PC-3 (cell line): ENCODE results near the gene FAM168B. TPM values are rescaled to one million over a fixed set of nuclear protein-coding genes. Genes with fewer than 3 reads are reported as not detected.

ENCODE experiments used
- ATAC-seq: fragments of 200-7000 bp; cut with Tn5 transposase; 2 replicates; pipeline ENCODE4 v1.9.1; 2020; ENCODE audit warnings: mild to moderate bottlenecking, moderate library complexity
- BruUV-seq: library from RNA; stranded (reverse); fragments of 400-500 nt; replicated peaks from 2 replicates; lab custom pipeline; 2021; lab: Mats Ljungman, UMichigan
- CTCF ChIA-PET: fragments of 300-600 bp; sonication (Branson Sonifier 250); formaldehyde crosslinking; loops from one replicate; lab custom pipeline; 2022; ENCODE audit warnings: antibody characterized with exemption; lab: Charles Lee
- POLR2A ChIA-PET: fragments of 300-600 bp; sonication (Branson Sonifier 250); formaldehyde crosslinking; loops from one replicate; lab custom pipeline; 2022; ENCODE audit warnings: antibody characterized with exemption; ENCODE audit not compliant: unreplicated experiment; lab: Charles Lee
- DNase-seq: peaks from one replicate; pipeline ENCODE4 v3.0.0-alpha.2; 2015
- H2AFZ ChIP-seq: fragments of 300-600 bp; sonication (generic); 2 replicates; pipeline ENCODE4 v1.6.0; 2016; ENCODE audit warnings: antibody characterized with exemption, low read length
- H3F3A ChIP-seq: fragments of 300-600 bp; sonication (generic); one replicate; pipeline ENCODE4 v1.6.0; 2017; ENCODE audit warnings: antibody characterized with exemption, low read length, control low read depth, mild to moderate bottlenecking; ENCODE audit not compliant: unreplicated experiment
- H3K27ac ChIP-seq: fragments of 300-600 bp; sonication (generic); 2 replicates; pipeline ENCODE4 v1.5.1; 2016; ENCODE audit warnings: mild to moderate bottlenecking, low read length
- H3K27me3 ChIP-seq: fragments of 300-600 bp; sonication (generic); 2 replicates; pipeline ENCODE4 v1.6.1; 2016; ENCODE audit warnings: low read length, mixed read lengths
- H3K36me3 ChIP-seq: fragments of 300-600 bp; sonication (generic); 2 replicates; pipeline ENCODE4 v1.6.1; 2016; ENCODE audit warnings: low read depth, mixed run types, low read length, mixed read lengths
- H3K4me1 ChIP-seq: fragments of 300-600 bp; sonication (generic); 2 replicates; pipeline ENCODE4 v1.5.1; 2016; ENCODE audit warnings: low read length; ENCODE audit not compliant: insufficient read depth
- H3K4me2 ChIP-seq: fragments of 300-600 bp; sonication (generic); 2 replicates; pipeline ENCODE4 v1.6.0; 2016; ENCODE audit warnings: low read length
- H3K4me3 ChIP-seq: fragments of 300-600 bp; sonication (generic); 2 replicates; pipeline ENCODE4 v1.5.1; 2016; ENCODE audit warnings: mild to moderate bottlenecking, low read length, mixed read lengths
- H3K79me2 ChIP-seq: fragments of 300-600 bp; sonication (generic); 2 replicates; pipeline ENCODE4 v1.6.1; 2017; ENCODE audit warnings: low read length, mixed read lengths
- H3K9ac ChIP-seq: fragments of 300-600 bp; sonication (generic); 2 replicates; pipeline ENCODE4 v1.6.0; 2016; ENCODE audit warnings: mild to moderate bottlenecking, low read length
- H3K9me2 ChIP-seq: fragments of 300-600 bp; sonication (generic); replicated peaks from 2 replicates; pipeline ENCODE4 v1.6.1; 2016; ENCODE audit warnings: mixed run types, low read length, mixed read lengths
- H3K9me3 ChIP-seq: fragments of 300-600 bp; sonication (generic); 2 replicates; pipeline ENCODE4 v1.6.1; 2016; ENCODE audit warnings: low read length, mixed read lengths
- H4K20me1 ChIP-seq: fragments of 300-600 bp; sonication (generic); 2 replicates; pipeline ENCODE4 v1.6.1; 2016; ENCODE audit warnings: low read length, mixed read lengths
- EZH2 ChIP-seq: fragments of 300-600 bp; sonication (generic); IDR thresholded peaks from one replicate; pipeline ENCODE4 v1.6.1; 2017; ENCODE audit warnings: antibody characterized with exemption, mild to moderate bottlenecking, low read length; ENCODE audit not compliant: unreplicated experiment
- EZH2phosphoT487 ChIP-seq: fragments of 300-600 bp; sonication (generic); IDR thresholded peaks from 2 replicates; pipeline ENCODE4 v1.6.1; 2018; ENCODE audit warnings: mild to moderate bottlenecking, antibody characterized with exemption, low read length, borderline replicate concordance
- intact Hi-C: fragments of 100-400 bp; cut with micrococcal nuclease; formaldehyde crosslinking; loops from 2 replicates; pipeline ENCODE4 v1.9.0; 2023
- total RNA-seq: library from RNA; depleted of rRNA; stranded (reverse); fragments of >200 nt; gene quantifications from 2 replicates; pipeline ENCODE4 v1.2.3, GENCODE V29; 2014
- TF ChIP-seq, protein P1 (sequence below): fragments of 300-600 bp; sonication (generic); conservative IDR thresholded peaks from 2 replicates; pipeline ENCODE4 v1.5.1; 2017; ENCODE audit warnings: antibody characterized with exemption, low read depth, mild to moderate bottlenecking, low read length

FAM168B gene
- total RNA-seq, 1 experiment from 2014 or later, result 91.7 TPM

DNA sequence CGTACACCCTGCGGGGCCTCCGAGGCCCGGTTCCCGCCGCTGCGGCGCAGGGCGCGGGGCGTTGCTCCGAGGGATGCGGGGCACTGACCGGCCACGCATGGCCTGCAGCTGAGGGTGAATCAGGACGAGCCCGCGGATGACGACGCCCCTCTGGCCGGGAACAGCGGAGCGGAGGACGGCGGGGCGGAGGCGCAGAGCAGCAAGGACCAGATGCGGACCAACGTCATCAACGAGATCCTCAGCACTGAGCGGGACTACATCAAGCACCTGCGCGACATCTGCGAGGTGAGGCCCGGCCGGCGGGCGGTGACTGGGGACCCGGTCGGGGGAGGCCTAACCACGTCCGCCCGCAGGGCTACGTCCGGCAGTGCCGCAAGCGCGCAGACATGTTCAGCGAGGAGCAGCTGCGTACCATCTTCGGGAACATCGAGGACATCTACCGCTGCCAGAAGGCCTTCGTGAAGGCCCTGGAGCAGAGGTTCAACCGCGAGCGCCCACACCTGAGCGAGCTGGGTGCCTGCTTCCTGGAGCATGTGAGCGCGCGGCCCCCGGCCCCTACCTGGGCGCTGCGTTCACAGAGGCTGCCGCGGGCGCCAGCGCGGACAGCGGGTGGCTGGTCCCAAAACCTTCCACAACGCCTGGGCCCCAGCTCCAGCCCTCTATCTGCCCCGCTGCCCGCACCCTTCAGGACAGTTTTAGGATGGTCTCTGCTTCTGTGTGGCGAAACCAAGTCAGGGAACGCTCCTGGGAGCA is 53.2 kb downstream of the FAM168B start:
- ChIA-PET POLR2A (no interaction called here), CTCF (no interaction called here)
- Histone ChIP-seq H3K4me1 (no peaks in the 10 kb centered on the region), H3K9ac (no peak overlapping the region), H3F3A (no peaks in the 10 kb centered on the region), H3K4me2 (no peak overlapping the region), H3K36me3 (no peaks in the 10 kb centered on the region), H3K9me3 (no peaks in the 10 kb centered on the region), H3K27ac (no peak overlapping the region), H2AFZ (no peak overlapping the region), H4K20me1 (no peaks in the 10 kb centered on the region), H3K79me2 (no peaks in the 10 kb centered on the region), H3K27me3 (no peaks in the 10 kb centered on the region), H3K9me2 (no peaks in the 10 kb centered on the region), H3K4me3 (no peak overlapping the region)
- intact Hi-C loops, result no loop called here
- TF ChIP-seq EZH2 (no peak), EZH2phosphoT487 (no peak)
- TF ChIP-seq, protein P1, sequence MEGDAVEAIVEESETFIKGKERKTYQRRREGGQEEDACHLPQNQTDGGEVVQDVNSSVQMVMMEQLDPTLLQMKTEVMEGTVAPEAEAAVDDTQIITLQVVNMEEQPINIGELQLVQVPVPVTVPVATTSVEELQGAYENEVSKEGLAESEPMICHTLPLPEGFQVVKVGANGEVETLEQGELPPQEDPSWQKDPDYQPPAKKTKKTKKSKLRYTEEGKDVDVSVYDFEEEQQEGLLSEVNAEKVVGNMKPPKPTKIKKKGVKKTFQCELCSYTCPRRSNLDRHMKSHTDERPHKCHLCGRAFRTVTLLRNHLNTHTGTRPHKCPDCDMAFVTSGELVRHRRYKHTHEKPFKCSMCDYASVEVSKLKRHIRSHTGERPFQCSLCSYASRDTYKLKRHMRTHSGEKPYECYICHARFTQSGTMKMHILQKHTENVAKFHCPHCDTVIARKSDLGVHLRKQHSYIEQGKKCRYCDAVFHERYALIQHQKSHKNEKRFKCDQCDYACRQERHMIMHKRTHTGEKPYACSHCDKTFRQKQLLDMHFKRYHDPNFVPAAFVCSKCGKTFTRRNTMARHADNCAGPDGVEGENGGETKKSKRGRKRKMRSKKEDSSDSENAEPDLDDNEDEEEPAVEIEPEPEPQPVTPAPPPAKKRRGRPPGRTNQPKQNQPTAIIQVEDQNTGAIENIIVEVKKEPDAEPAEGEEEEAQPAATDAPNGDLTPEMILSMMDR, result no peak
- ATAC-seq (no peak), DNase-seq (no peak)
- no TSS peak for BruUV-seq

DNA sequence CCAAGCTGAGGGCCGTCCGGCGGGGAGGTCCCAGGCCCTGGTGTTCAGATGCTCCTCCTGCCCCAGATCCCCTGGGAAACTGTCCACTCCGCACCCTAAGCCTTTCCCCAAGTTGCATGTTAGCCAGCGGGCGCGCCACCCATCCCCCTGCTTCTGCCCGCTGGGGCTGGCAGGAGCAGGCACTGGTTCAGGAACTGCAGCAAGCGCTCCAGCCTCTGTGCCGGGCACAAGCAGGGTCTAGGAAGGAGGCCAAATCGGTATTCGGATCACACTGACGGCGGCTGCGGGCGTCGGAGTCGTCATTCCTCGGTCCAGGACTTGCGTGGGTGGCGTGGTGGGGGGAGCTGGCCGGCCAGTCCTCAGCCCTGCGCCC is 53.7 kb downstream of the FAM168B start:
- no peaks in the 10 kb centered on the region for H3K27me3 ChIP-seq
- no peak overlapping the region for H2AFZ ChIP-seq
- CTCF ChIA-PET, result no interaction called here

DNA sequence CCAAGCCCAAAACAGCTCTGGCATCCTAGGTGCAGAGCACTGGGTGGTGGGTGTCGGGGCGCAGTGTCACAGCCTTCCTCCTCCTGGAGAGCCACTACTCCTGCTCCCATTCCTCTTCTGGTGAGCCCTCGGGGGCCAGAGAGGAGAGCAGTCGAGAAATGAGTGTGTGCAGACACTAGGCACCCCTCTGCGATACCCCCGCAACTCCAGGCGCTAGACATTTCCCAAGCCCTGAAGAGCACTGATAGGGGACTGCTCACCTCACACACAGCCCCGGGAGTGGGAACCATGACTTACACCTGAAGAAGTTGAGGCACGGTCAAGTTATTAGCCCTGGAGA is 54.2 kb downstream of the FAM168B start:
- no peaks in the 10 kb centered on the region for H3K9me2 ChIP-seq
- H3K4me1 ChIP-seq, result no peaks in the 10 kb centered on the region
- no peak overlapping the region for H3K4me2 ChIP-seq
- TF ChIP-seq EZH2phosphoT487 (no peak), EZH2 (no peak)
- TF ChIP-seq, protein P1, result no peak
- H3K27ac ChIP-seq, result no peak overlapping the region
- ChIA-PET CTCF (no interaction called here), POLR2A (no interaction called here)
- H4K20me1 ChIP-seq, result no peaks in the 10 kb centered on the region
- H3K9me3 ChIP-seq, result no peaks in the 10 kb centered on the region
- no peaks in the 10 kb centered on the region for H3K27me3 ChIP-seq
- intact Hi-C loops, result no loop called here
- H3F3A ChIP-seq, result no peaks in the 10 kb centered on the region
- DNase-seq, result no peak
- H3K79me2 ChIP-seq, result no peaks in the 10 kb centered on the region
- no peak overlapping the region for H2AFZ ChIP-seq
- H3K9ac ChIP-seq, result no peak overlapping the region
- no peak overlapping the region for H3K4me3 ChIP-seq
- no TSS peak for BruUV-seq
- no peaks in the 10 kb centered on the region for H3K36me3 ChIP-seq
- ATAC-seq, result no peak

More for the DNA sequence above, 53.7 kb downstream of the FAM168B start:
- H3K4me1 ChIP-seq, result no peaks in the 10 kb centered on the region
- H3K79me2 ChIP-seq, result no peaks in the 10 kb centered on the region
- H3K4me3 ChIP-seq, result no peak overlapping the region
- H3F3A ChIP-seq, result no peaks in the 10 kb centered on the region
- BruUV-seq, result no TSS peak
- intact Hi-C loops, result no loop called here
- TF ChIP-seq, protein P1, result no peak
- TF ChIP-seq EZH2phosphoT487, result no peak
- TF ChIP-seq EZH2, result no peak
- ATAC-seq, result no peak
- no peak overlapping the region for H3K9ac ChIP-seq
- no peak overlapping the region for H3K27ac ChIP-seq
- H3K36me3 ChIP-seq, result no peaks in the 10 kb centered on the region
- POLR2A ChIA-PET, result no interaction called here
- no peaks in the 10 kb centered on the region for H3K9me2 ChIP-seq
- H3K4me2 ChIP-seq, result no peak overlapping the region
- no peak for DNase-seq
- no peaks in the 10 kb centered on the region for H4K20me1 ChIP-seq
- no peaks in the 10 kb centered on the region for H3K9me3 ChIP-seq
